DMS53 (cell line): ENCODE data around the gene TMC8.
"Not testable (repeated sequence)": the region's sequence is repeated elsewhere in the genome, so short reads cannot be mapped to it uniquely, and the experiment has no call there.

Source experiments
- DNase-seq: peaks from one replicate; lab custom pipeline; 2025; lab: John Stamatoyannopoulos, UW

Gene TMC8

GRCh38 chr17:78110363-78111015, 20.1 kb upstream of the TMC8 start:
- no peak for DNase-seq

- no peak for DNase-seq
Measured at GRCh38 chr17:78111016-78111726, 19.4 kb upstream of the TMC8 start.

- DNase-seq, result no peak
Measured at GRCh38 chr17:78111727-78112517, 18.6 kb upstream of the TMC8 start.

- peak; percentile 77 for DNase-seq
Measured at GRCh38 chr17:78112518-78113471, 17.8 kb upstream of the TMC8 start.

GRCh38 chr17:78113804-78114785, 16.5 kb upstream of the TMC8 start:
- no peak for DNase-seq

- DNase-seq, result no peak
Measured at GRCh38 chr17:78114831-78115723, 15.5 kb upstream of the TMC8 start.

DNA sequence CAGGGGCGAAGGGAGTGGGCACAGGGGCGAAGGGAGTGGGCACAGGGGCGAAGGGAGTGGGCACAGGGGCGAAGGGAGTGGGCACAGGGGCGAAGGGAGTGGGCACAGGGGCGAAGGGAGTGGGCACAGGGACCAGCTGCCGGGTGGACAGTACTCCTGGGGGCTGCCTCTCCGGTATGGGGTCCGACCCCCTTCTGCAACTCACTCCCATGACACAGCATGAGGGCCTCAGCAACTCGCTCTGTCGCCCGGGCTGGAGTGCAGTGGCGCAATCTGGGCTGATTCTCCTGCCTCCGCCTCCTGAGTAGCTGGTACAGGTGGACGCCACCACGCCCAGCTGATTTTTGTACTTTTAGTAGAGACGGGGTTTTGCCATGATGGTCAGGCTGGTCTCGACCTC, 14.8 kb upstream of the TMC8 start:
- not testable (repeated sequence) for DNase-seq

DNA sequence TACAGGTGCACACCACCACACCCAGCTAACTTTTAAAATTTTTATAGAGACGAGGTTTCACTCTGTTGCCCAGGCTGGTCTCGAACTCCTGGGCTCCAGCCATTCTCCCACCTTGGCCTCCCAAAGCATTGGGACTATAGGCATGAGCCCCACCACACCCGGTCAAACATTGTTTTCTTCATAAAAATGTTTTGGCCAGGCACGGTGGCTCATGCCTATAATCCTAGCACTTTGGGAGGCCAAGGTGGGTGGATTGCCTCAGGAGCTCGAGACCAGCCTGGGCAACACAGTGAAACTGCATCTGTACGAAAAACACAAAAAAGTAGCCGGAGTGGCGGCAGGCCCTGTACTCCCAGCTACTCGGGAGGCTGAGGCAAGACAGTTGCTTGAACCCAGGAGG, 14.2 kb upstream of the TMC8 start:
- DNase-seq, result no peak

DNA sequence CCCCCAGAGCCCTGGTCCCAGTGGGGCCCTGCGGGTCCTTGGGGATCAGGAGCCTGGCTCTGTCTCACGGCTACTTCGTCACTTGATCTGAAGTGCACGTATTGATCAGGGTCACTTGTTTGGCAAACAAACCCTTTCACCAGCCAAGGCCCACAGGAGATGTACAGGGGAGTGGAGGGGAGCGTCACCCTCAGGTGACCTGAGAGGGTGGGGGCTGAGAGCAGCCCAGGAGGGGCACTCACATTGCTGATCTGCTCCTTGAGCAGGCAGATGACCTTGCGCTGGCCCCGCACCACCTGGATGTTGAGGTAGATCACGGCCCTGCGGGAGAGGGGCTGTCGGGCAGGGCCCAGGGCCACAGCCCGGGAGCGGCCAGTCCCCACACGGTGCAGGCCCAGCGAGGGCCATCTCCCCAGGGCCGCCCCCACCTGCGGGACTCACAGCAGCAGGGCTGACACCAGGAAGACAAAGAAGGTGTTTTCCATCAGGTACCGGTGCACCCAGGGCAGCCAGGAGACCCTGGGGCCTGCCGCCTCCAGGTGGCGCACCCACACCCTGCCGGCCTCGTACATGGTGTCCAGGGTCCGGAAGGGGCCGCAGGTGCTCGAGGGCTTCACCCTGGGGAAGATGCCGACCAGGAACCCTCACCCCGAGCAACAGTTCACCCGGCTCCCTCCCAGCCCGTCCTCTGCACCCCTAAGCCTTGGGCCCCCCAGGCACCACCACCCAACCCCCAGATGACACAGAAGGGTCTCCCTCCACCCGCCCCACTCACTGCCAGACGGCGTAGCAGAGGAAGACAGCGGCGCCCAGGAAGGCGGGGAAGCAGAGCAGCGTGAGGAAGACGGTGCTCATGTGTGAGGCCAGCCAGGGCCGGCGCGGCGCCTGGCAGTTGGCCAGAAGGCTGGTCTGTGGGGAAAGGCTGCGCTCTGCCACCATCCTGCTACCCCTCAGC, 13.3 kb upstream of the TMC8 start:
- DNase-seq, result peak; percentile 92

DNA sequence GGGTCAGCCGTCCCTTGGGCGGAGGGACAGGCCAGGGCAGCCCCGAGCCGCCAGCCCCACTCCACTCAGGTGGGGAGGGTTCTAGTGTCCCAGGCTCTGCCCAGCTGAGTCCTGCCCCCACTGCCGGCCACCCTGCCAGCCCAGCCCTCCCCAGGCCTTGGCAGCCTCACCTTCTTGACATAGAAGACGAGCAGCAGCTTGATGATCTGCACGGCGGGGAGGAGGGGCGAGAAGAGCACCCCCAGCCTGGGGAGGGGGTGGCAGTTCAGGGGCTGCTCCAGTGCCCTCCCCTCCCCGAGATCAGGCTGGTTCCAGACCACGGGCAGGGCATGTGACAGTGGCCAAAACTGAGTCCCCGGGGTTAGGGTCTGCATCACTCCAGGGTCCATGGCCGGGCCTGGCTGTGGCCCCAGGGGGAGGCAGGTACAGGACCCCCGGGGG, 11.8 kb upstream of the TMC8 start:
- DNase-seq, result no peak

- DNase-seq, result no peak
Measured at GRCh38 chr17:78120537-78120936, 10.0 kb upstream of the TMC8 start.

DNA sequence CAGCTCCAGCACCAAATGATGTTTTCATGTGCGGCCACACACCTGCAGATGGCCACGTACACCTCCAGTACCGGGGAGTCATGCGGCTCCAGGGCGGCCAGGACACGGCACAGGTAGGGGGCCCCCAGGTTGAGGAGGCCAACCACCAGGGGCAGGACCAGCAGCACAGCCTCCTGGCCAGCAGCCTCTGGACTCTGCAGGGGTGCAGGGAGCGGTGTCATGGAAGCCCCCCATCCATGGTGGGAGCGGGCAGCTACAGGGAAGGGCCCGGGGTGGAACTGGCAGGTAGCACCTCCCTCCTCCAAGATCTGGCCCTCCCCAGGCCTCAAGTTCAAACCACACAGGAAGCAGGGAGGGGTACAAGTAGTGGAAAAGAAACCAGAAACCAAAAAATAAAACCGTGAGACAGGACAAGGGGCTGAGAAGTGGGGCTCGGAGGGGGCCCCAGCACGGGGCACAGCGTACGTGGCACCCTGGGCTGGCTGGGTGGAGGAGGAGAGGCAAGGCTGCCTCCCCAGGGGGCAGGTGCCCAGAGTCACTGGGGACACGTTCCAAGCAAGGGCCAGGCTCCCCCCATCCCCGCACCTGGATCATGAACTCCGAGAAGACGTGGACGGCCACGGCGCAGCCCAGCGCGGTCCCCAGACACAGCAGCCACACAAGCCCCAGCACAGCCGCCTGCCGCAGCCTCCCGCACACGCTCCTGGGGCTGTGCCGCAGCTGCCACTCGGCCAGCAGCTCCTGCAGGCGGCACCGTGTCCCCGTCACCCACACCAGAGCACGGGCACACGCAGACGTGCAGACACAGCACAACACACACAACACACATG, 9.4 kb upstream of the TMC8 start:
- no peak for DNase-seq

DNA sequence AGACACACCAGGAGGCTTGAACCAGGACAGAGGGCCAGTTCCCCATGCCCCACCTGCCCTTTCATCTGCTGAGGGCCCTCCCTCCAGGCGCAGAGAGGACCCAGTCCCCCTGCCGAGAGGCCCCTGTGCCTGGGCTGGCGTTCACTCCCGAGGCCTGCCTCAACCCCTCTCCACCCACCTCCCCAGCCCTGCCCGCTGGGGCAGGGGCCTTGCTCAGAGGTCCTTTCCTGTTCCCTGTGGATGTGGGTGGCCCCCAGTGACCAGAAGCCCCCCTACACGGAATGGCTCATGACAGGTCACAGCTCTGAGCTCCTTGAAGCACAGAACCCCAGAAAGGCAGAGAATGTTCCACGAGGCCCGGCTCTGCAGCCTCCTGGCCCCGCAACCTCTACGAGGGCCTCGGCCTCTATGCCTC, 8.8 kb upstream of the TMC8 start:
- DNase-seq, result no peak

GRCh38 chr17:78122216-78122930, 8.2 kb upstream of the TMC8 start:
- DNase-seq, result no peak

DNA sequence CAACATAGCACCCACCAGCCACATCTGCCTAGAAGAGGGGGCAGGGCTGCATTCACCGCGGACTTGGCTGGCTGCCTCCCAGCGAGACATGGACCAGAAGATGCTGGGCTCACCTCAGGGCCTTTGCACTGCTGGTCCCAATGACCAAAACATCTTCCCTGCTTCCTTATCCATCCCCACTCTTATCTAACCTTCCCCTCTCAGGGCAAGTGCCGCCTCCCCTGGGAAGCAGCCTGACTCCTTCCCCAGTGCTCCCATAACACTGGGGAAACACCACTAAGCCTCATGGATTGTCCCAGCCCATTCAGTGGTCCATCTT, 7.7 kb upstream of the TMC8 start:
- no peak for DNase-seq

- DNase-seq, result no peak
Measured at GRCh38 chr17:78123258-78123929, 7.2 kb upstream of the TMC8 start.
